ENCODE data around the gene HDAC4.

HDAC4 gene

DNA sequence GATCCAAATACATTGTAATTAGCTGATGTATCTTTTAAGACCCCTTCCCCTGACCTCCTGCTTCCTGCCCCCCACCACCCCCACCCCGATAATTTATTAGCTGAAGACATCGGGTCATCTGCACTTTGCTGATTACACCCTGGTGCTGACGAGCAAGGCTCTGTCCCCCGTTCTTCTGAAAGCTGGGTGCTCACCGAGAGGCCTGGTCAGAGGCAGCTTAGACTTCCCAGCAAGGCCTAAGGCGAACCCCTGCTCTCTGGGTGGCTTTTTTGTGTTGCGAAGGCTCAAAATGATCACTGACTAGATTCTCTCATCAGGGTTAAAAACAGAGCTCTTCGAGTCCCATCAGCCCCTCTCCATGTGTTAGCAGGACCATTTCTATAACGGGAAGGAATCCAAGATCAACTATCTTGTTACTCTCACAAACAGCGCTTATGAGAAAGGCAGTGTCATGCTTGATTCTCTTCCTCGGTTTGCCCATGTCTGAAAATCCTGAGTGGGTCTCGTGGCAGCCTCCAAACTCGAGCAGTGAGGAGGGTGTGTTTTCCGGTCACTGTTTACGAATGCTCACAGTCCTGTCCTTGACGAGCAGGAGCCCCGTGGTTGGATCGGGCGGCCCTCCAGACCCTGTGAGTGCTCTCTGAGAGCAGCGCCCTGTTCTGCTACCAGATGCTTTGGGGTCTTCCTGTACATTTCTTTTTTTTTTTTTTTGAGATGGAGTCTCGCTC lies 201.6 kb downstream of the HDAC4 start:
- DNase-seq: no peak

DNA sequence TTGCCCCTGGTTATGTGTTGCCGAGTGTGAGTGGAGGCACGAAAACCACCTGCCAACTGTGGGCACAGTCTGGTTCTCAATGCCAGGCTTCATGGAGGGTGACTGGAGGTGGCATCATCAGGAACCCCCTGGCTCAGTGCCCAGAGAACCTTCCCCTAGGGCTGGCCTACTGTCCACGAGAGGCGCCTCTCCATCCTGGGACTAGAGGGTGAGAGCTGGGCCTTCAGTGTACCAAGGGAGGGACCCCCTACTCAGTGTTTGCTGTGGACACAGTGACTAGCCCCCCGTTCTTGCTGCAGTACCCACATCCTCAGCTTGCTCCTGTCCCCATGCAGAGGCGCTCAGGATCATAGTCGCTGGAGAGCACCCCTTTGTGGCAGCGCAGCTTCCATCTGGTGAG lies 202.6 kb downstream of the HDAC4 start:
- DNase-seq: no peak

DNA sequence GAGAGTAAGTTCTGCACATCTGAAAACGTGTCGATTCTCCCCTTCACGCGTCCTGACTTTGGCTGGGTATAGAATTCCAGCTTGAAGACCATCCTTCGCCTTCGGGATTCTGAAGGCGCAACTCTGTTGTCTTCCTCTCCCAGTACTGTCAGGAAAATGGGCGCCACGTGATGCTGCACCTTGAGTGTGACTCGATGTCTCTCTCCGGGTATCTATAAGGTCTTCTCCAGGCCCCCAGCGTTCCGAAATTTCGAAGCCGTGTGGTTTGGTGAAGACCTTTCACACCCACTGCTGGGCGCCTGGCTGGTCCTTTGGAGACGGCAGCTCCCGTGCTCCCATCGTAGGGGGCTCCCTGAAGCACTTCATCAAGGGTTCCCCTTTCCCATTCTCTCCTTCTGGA lies 203.7 kb downstream of the HDAC4 start:
- DNase-seq: no peak

DNA sequence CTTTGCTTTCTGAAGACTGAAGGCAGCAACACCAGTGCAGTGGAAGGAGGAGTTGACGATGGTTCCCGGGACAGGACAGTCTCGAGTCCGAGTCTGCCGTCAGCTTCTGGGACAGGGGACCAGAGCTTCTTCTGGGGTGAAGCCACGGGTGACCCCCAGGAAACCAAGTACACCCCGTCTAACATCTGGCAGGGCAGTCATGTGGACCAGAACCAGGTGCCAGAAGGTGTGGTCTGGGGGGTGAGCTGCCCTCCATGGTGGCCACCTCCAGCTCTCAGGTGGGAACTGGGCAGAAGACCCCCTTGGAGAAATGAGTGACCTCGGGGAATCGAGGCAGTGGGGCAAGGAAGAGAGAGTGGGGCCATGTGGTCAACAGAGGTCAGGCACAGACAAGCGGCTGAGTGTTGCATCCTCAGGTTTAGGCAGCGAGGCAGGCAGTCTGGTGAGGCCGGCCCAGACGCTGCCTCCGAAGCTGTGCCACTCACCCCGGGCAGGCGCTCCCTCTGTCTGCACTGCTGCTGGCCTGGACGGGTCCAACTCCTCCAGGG lies 204.3 kb downstream of the HDAC4 start:
- no peak for DNase-seq

DNA sequence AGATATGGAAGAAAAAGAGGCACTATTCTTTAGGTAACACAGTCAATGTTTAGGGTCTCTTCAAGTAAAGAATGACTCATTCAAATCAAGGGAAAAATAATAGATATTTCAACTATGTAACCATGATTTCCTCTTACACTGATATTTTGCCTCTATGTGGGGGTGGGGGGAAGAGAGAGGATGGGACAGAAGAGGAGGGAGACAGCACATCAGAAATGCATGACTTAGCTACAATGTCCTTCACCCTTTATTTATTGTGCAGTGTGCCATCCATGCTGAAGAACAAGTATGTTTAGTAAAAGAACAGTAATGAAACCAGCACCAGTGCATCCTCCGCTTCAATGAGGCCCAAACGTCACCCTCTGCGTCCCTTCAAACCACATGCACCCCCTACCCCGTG lies 204.8 kb downstream of the HDAC4 start:
- DNase-seq: no peak

DNA sequence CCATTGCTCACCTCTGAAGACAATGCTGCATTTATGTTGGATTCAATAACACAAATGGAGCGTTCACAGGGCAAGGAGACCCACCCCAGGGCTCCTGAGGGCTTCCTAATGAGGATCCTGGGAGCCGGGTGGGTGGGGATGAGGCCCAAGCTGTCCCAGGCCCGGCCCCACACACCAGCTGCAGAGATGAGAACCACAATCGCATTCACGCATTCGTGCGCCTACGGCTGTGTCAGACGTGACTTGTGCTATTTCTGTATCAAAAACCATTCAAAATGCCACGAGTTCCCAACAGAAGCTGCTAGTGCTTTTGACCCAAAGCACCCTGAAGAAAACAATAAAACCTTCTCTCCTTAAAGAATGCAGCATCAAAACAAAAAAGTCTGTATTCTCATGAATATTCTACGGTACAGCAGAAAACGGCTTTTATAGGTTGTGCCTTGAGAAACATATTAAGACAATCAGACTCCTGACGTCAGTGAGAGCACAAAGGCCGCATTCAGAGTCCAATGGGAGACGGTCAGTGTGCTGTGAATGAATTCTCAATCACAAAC lies 205.4 kb downstream of the HDAC4 start:
- DNase-seq: peak; percentile 65 to 83

DNA sequence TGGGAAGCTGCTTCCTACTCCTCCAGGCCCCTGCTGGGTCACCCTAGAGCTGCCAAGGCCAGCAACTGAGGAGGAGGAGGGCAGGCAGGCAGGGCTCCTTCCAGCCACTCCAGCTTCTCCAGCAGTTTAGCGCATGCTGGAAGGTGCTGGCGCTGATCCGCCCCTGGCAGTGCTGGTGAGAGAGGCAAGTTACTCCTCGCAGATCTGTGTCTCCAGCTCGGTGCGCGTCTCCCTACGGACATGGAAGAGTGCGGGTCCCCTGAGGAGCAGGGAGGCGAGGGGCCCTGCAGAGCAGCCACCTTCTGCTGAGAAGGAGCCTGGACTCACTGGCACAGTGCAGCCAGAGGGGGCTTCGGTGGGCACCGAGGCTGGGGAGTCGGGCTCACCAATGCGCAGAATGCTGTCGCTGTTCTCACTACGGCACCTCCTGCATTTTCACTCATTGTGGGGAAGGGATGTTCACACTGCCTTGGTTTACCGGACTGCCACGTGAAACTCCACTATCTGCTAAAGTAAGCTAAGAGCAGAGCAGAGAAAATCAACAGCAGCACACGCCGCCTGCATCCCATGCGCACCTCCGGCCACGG lies 206.0 kb downstream of the HDAC4 start:
- DNase-seq: peak in 1 of 2 donors; percentile 50

DNA sequence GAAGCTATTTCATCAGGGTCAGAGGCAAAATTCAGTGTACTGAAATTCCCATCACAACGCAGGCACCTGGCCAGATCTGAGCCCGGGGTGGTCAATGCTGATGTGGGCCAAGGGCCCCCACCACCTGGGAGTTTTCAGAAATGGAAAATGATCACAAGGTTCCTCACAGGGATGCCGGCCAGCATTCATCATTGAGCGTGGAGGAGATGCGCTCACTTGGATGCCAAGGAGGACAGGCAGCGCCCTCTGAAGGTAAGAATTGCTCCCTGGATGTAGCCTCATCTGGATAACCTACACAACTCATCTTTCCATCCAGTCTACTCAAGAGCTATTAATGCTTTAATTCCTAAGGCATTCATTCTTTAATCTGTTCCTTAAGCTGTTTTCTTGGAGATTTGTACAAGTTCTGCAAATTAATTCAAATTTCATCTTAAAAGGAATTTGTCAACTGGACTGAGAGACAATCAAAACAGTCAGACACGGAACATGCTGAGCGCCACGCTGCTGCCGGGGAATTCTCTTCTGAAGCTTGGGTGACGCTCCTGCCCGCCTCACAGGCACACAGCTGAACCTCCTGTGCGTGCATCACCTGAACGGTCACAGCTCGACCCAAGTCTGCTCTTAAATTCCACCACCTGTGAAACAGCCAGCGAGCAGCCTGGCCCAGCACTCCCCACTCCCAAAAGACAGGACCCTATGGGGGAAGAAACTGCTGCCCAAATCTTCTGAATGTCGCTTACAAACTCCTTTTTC lies 206.7 kb downstream of the HDAC4 start:
- peak; percentile 58 for DNase-seq

DNA sequence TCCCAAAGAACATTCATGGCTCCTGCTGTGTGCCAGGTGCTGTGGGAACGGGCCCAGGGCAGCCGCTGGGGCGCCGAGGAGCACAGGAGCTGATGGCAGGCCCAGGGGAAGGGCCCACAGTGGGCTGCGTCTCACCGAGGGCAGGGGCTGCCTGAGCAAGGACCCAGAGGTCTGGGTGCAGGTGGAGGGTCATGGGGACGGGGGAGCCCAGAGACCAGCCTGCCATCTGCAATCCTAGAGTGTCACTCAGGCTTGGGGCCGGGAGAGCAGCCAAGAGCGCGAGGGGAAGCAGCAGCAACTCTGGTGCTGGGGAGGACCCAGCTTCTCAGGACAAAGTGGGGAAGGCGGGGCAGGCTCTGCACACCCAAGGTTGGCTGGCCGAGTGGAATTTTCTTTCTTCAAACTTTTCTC lies 207.4 kb downstream of the HDAC4 start:
- peak in 1 of 2 donors; percentile 64 for DNase-seq

DNA sequence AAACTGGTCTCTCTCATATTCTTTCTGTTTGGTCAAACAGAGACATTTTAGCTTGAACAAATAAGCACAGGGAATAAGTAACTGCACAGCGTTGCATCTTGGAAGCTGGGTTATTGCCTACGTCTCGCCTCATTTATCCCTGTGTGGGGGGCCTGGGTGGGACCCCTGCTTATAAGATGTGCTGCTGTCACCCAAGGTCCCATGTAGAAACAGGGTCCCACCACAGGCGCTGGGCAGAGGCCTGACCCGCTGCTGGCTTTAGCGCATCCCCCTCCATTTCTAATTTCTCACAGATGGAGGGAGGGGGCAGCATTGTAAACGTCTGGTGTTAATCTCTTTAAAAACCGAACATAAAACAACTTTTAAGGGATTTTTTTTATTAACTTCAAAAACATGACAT lies 207.8 kb downstream of the HDAC4 start:
- no peak for DNase-seq

DNA sequence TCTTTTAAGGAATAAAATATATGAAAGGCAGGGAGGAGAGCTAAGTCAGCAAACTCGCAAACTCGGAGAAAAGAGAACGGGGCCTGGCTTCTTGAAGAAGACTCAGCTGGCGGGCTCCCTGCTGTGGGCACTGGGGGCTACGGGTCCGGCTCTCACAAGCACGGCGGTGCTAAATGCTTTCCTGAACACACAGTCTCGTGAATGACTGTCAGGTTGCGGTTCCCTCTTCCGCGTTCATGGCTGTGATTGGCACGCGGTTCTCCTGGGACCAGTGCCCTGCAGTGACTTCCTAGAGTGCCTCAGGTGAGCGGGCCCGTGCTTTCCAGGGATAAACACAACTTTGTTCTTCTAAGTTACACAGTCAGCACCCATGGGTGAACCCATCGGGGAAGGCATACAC lies 208.4 kb downstream of the HDAC4 start:
- no peak for DNase-seq

DNA sequence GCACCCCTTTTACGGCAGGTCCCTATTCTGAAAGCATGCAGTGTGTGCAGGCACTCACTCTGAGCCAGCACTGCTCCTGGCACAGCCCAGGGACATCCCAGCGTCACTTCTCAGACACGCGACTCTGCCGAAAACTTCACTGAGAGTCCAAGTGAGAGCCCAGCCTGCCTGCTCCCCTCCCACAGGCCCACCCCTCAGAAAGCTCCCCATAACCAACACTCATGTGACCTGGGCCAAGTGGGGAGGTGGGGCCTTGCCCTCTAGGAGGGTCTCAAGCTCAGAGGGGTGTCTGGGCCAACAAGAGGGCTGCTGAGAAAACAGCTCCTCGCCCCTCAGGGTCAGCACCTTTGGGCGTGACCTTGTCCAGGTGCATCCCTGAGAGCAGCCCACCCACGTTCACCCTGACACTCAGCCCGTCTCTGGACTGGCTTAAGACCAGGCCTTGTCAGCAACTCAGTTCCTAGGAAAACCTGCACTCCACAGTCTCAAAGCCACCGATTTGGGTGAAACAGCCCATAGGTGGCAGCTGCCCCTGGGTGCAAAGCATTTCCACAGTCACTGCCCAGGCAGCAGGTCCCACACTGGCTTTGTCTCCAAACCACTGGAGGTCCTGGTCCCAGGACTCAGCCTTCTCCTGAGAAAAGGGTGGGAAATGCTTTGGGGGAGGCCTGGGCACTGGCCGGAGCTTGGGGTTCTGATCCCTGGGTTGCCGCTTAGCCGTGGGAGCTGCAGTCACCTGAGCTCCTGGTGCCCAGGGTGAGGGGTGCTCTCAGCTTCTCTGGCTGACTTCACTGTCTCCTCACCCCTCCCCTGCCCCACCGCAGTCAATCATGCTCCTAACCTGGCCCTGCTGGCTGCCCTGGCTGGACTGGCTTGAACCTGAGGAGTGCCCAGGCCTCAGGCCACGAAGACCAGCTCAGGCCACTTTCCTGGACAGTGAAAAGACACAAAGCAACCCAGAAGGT lies 209.6 kb downstream of the HDAC4 start:
- no peak for DNase-seq

DNA sequence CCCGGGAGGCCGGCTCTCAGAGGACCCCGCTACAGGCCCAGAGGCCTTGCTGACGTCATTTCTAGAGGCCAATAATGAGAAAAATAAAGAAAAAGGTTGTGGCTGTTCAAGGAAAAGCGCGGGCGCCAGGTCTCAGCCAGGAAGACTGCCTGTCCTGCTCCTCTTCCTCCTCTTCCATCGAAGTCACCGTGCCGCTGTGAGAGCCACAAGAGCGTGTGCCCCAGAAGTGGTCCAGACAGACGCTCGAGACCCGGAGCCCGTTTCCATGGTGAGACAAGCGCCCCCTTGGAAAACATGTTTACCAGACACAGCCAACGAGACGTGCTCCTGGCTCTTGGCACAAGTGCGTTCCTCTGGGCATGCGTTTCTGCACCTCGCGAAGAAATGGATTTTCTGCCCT lies 210.5 kb downstream of the HDAC4 start:
- DNase-seq: no peak

DNA sequence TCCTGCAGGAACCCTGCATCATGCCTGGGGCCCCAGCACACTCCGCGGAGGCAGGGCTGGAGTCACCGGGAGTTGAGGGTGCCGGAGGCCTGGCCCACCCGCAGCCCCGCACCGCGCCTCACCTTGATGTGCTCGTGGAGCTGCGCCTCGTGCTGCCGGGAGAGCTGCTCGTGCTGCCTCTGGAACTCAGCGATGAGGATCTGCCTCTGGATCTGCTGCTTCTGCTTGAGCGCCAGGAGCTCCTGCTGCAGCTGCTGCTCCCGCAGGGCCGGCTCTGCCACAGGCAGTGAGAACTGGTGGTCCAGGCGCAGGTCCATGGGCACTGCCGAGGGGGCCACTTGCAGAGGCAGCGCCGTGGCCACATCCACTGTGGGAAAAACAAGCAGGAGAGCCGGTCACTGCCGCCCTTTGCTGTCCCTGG lies 211.1 kb downstream of the HDAC4 start:
- DNase-seq: no peak

DNA sequence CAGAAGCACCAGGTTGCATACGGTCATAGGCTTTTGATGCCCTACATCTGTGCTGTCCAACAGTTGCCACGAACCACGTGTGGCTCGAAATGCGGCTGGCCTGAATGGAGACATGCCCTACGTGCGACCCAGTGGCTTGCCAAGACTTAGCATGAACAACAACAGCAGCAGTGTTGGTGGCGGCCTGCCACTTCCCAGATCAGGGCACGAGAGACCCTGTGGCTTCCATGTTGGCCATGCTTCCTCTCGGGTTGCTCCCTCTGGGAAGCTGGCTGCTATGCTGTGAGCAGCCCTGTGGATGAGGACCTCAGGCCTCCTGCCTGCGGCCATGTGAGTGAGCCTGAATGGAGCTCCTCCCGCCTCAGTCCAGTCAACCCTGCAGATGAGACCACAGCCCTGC lies 212.3 kb downstream of the HDAC4 start:
- DNase-seq: no peak

DNA sequence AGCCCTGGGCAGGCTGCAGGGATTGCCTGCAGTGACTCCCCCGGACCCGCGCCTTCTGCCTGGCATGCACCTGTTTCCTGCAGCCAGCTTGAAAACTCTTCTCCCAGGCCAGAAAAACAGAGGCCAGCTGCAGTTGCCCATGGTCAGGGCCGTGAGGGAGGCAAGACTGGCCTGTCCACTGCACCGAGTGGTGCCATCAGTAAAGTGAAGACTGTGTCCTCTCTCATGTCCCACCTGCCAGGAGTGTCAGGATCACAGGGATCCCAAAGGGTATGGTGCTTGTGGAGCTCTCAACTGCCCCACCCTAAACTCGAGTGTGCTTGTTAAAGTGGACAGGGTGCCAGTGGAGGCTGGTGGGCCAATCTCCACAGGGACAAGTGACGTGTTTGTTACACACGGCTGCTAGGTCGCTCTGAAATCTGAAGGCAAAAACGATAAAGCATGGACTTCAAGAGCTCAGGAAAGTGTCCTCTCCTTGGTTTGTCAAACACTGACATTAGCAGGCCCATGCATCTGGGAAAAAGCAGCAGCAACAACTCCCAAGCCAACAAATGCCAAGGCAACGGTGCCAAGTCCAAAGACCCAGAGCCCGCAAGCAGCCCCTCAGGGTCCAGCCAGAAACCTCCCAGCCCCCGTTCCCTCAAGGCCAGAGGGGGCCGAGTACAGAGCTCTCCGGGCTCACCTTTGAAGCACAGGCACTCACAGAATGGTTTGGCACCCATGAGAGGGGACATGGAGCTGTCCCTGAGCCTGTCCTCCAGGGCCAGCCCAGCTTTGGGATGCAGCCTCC lies 213.2 kb downstream of the HDAC4 start:
- DNase-seq: no peak

DNA sequence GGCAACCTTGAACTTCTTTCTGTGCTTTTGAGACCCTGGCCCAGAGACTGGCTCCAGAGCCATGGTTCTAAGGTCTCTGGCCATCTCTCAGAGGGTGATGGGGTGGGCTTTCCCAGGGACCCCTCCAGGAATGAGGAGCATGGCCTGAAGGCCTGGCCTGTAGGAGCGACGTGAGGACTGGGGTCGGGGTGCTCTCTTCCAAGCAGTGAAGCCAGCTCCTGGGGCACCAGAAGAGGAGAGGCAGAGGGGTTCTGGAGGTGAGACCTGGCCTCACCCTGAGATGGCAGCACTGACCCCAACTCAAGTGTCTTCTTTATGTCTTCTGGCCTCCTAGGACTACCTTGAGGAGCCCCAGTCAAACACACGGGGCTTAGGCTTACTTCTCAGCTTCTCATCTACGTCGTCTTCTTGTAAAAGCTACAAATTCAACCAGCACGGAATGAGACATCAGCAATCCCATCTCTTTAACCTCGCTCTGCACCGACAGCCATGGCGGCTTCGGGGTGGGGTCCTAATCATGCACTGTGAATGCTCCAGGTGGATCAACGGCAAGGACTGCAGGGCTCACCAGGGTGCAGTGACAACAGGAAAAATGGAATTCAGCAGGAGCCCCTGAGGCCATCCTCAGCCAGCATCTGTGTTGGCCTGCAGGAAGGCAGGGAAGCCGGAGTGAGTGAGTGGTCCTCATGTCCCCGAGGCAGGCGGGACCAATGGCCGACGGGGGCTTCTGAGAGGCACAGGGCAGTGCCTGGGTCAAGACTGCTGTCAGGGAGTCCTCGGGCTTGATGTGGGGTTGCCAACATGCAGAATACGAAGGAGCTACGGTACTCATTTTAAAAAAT lies 214.1 kb downstream of the HDAC4 start:
- DNase-seq: no peak

DNA sequence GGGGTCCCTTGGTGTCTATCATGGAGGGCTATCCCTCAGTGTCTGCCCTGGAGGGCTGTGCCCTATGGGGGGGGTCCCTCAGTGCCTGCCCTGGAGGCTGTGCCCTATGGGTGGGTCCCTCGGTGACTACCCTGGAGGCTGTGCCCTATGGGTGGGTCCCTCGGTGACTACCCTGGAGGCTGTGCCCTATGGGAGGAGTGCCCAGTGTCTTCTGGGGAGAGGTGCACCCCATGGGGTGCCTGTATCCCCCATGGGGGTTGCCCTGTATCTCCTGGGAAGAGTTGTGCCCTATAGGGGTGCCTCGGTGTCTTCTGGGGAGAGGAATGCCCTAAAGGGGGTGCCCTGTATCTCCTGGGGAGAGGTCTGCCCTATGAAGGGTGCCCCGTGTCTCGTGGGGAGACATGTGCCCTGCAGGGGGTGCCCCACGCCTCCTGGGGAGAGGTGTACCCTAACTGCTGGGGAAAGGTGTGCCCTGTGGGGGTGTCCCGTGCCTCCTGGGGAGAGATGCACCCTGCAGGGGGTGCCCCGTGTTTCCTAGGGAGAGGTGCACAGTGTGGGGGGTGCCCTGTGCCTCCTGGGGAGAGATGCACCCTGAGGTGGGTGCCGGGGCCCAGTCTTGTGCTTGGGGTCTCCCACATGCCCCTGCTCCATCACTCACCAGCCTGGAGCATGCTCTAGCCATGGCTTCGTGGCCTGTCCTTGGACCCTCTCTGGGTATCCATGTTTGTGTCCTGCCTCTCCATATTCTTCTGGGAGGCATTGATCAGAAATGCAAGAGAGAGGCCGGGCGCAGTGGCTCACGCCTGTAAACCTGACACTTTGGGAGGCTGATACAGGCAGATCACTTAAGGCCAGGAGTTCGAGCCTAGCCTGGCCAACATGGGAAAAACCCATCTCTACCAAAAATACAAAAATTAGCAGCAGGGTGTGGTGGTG lies 215.6 kb downstream of the HDAC4 start:
- no peak for DNase-seq

DNA sequence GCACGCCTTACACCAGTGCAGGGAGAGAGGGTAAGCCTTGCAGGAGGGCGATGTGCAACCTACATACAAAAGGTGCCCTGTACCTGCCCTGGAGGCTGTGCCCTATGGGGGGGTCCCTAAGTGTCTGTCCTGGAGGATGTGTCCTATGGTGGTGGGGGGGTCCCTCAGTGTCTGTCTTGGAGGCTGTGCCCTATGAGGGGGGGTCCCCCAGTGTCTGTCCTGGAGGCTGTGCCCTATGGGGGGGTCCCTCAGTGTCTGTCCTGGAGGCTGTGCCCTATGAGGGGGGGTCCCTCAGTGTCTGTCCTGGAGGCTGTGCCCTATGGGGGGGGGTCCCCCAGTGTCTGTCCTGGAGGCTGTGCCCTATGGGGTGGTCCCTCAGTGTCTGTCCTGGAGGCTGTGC lies 216.6 kb downstream of the HDAC4 start:
- DNase-seq: no peak

Data from hippocampal formation (tissue), 2 donors.